Umbilical cord (tissue), 2 donors: ENCODE data around the gene INHBB. TPM values are rescaled to one million over a fixed set of nuclear protein-coding genes. Genes with fewer than 3 reads are reported as not detected.

Source experiments
- DNase-seq: peaks from one replicate; pipeline ENCODE4 v3.0.0-alpha.2; 2015; ENCODE audit warnings: low spot score
- total RNA-seq: library from RNA; depleted of rRNA; stranded (reverse); fragments of >200 nt; gene quantifications from one replicate; pipeline ENCODE4 v1.2.3, GENCODE V29; 2014; ENCODE audit warnings: low replicate concordance; ENCODE audit not compliant: insufficient read depth

The INHBB gene
- total RNA-seq, 1 donor from 2014 or later, result 6.3 TPM

GRCh38 chr2:120355780-120356266 lies 9.9 kb downstream of the INHBB start:
- no peak for DNase-seq

- DNase-seq, result no peak
Observed at GRCh38 chr2:120357768-120358167, 11.8 kb downstream of the INHBB start.

- DNase-seq, result no peak
Observed at GRCh38 chr2:120358734-120359465, 13.0 kb downstream of the INHBB start.

GRCh38 chr2:120360307-120360855 lies 14.4 kb downstream of the INHBB start:
- DNase-seq, result no peak

GRCh38 chr2:120362926-120363325 lies 17.0 kb downstream of the INHBB start:
- DNase-seq, result no peak

- no peak for DNase-seq
Observed at GRCh38 chr2:120365236-120365793, 19.4 kb downstream of the INHBB start.

- no peak for DNase-seq
Observed at GRCh38 chr2:120366698-120367097, 20.8 kb downstream of the INHBB start.

- DNase-seq, result no peak
Observed at GRCh38 chr2:120367221-120367620, 21.3 kb downstream of the INHBB start.

- DNase-seq, result no peak
Observed at GRCh38 chr2:120367649-120368048, 21.7 kb downstream of the INHBB start.

GRCh38 chr2:120368086-120368485 lies 22.1 kb downstream of the INHBB start:
- DNase-seq, result no peak

GRCh38 chr2:120369250-120369649 lies 23.3 kb downstream of the INHBB start:
- DNase-seq, result no peak

- no peak for DNase-seq
Observed at GRCh38 chr2:120371969-120372625, 26.2 kb downstream of the INHBB start.

GRCh38 chr2:120372816-120373215 lies 26.9 kb downstream of the INHBB start:
- no peak for DNase-seq

GRCh38 chr2:120373424-120373823 lies 27.5 kb downstream of the INHBB start:
- DNase-seq, result no peak

- no peak for DNase-seq
Observed at GRCh38 chr2:120374821-120375220, 28.9 kb downstream of the INHBB start.

- DNase-seq, result no peak
Observed at GRCh38 chr2:120375251-120376020, 29.5 kb downstream of the INHBB start.

GRCh38 chr2:120376101-120376500 lies 30.2 kb downstream of the INHBB start:
- no peak for DNase-seq

- DNase-seq, result no peak
Observed at GRCh38 chr2:120376679-120377640, 31.0 kb downstream of the INHBB start.

GRCh38 chr2:120378605-120379004 lies 32.7 kb downstream of the INHBB start:
- no peak for DNase-seq
